Measurements from ENCODE around the gene TTLL7.
"Not testable (repeated sequence)": the region's sequence is repeated elsewhere in the genome, so short reads cannot be mapped to it uniquely, and the experiment has no call there.

Gene TTLL7

GRCh38 chr1:83923553-83923952 lies 75.4 kb downstream of the TTLL7 start:
- H3K27ac Mint-ChIP-seq = no peak overlapping the region
- H3K9me3 Mint-ChIP-seq = no peaks in the 10 kb centered on the region
- H3K4me1 Mint-ChIP-seq = no peaks in the 10 kb centered on the region
- H3K4me3 Mint-ChIP-seq = no peak overlapping the region
- H3K27me3 Mint-ChIP-seq = peaks cover 8% of the 10 kb centered on the region
- H3K36me3 Mint-ChIP-seq = no peaks in the 10 kb centered on the region

GRCh38 chr1:83922431-83922830 lies 76.5 kb downstream of the TTLL7 start:
- Mint-ChIP-seq H3K27ac (no peak overlapping the region), H3K4me1 (no peaks in the 10 kb centered on the region), H3K27me3 (peaks cover 8% of the 10 kb centered on the region), H3K36me3 (no peaks in the 10 kb centered on the region), H3K4me3 (no peak overlapping the region), H3K9me3 (no peaks in the 10 kb centered on the region)

- no peaks in the 10 kb centered on the region for H3K4me1 Mint-ChIP-seq
- peaks cover 8% of the 10 kb centered on the region for H3K27me3 Mint-ChIP-seq
- H3K9me3 Mint-ChIP-seq = no peaks in the 10 kb centered on the region
- H3K4me3 Mint-ChIP-seq = no peak overlapping the region
- H3K27ac Mint-ChIP-seq = no peak overlapping the region
- H3K36me3 Mint-ChIP-seq = no peaks in the 10 kb centered on the region
Observed at GRCh38 chr1:83920320-83920719, 78.6 kb downstream of the TTLL7 start.

GRCh38 chr1:83919872-83920271 lies 79.1 kb downstream of the TTLL7 start:
- peaks cover under 1% of the 10 kb centered on the region for H3K36me3 Mint-ChIP-seq
- no peak overlapping the region for H3K27ac Mint-ChIP-seq

GRCh38 chr1:83918688-83919285 lies 80.1 kb downstream of the TTLL7 start:
- no peak overlapping the region for H3K27ac Mint-ChIP-seq
- peaks cover 6% of the 10 kb centered on the region for H3K9me3 Mint-ChIP-seq
- no peaks in the 10 kb centered on the region for H3K4me1 Mint-ChIP-seq
- peaks cover 18% of the 10 kb centered on the region for H3K27me3 Mint-ChIP-seq
- H3K4me3 Mint-ChIP-seq = no peak overlapping the region
- peaks cover 5% of the 10 kb centered on the region for H3K36me3 Mint-ChIP-seq

More at GRCh38 chr1:83919872-83920271, 79.1 kb downstream of the TTLL7 start:
- H3K27me3 Mint-ChIP-seq = peaks cover 11% of the 10 kb centered on the region
- H3K4me1 Mint-ChIP-seq = no peaks in the 10 kb centered on the region
- peaks cover 2% of the 10 kb centered on the region for H3K9me3 Mint-ChIP-seq
- no peak overlapping the region for H3K4me3 Mint-ChIP-seq

- H3K36me3 Mint-ChIP-seq = peaks cover 5% of the 10 kb centered on the region
- H3K9me3 Mint-ChIP-seq = peaks cover 6% of the 10 kb centered on the region
- H3K4me3 Mint-ChIP-seq = no peak overlapping the region
- no peaks in the 10 kb centered on the region for H3K4me1 Mint-ChIP-seq
- H3K27me3 Mint-ChIP-seq = peaks cover 16% of the 10 kb centered on the region
- H3K27ac Mint-ChIP-seq = no peak overlapping the region
Observed at GRCh38 chr1:83917959-83918358, 81.0 kb downstream of the TTLL7 start.

GRCh38 chr1:83916094-83916493 lies 82.8 kb downstream of the TTLL7 start:
- H3K27ac Mint-ChIP-seq, H3K4me1 Mint-ChIP-seq, H3K9me3 Mint-ChIP-seq, H3K4me3 Mint-ChIP-seq, H3K36me3 Mint-ChIP-seq: not testable (repeated sequence)
- peaks cover 19% of the 10 kb centered on the region for H3K27me3 Mint-ChIP-seq

- Mint-ChIP-seq H3K27me3 (peaks cover 20% of the 10 kb centered on the region), H3K4me1 (no peaks in the 10 kb centered on the region), H3K27ac (no peak overlapping the region), H3K4me3 (no peak overlapping the region), H3K36me3 (peaks cover 5% of the 10 kb centered on the region), H3K9me3 (peaks cover 6% of the 10 kb centered on the region)
Observed at GRCh38 chr1:83912876-83913275, 86.1 kb downstream of the TTLL7 start.

GRCh38 chr1:83910461-83910860 lies 88.5 kb downstream of the TTLL7 start:
- no peak overlapping the region for H3K27ac Mint-ChIP-seq
- peaks cover 26% of the 10 kb centered on the region for H3K27me3 Mint-ChIP-seq
- peaks cover 6% of the 10 kb centered on the region for H3K9me3 Mint-ChIP-seq
- H3K36me3 Mint-ChIP-seq = peaks cover 5% of the 10 kb centered on the region
- H3K4me1 Mint-ChIP-seq = no peaks in the 10 kb centered on the region
- H3K4me3 Mint-ChIP-seq = no peak overlapping the region

- Mint-ChIP-seq H3K36me3 (peaks cover 2% of the 10 kb centered on the region), H3K4me3 (no peak overlapping the region), H3K27me3 (peaks cover 22% of the 10 kb centered on the region), H3K4me1 (no peaks in the 10 kb centered on the region), H3K9me3 (peaks cover 2% of the 10 kb centered on the region), H3K27ac (no peak overlapping the region)
Observed at GRCh38 chr1:83909687-83910086, 89.2 kb downstream of the TTLL7 start.

GRCh38 chr1:83905315-83905907 lies 93.5 kb downstream of the TTLL7 start:
- Mint-ChIP-seq H3K4me1 (no peaks in the 10 kb centered on the region), H3K36me3 (no peaks in the 10 kb centered on the region), H3K4me3 (no peak overlapping the region), H3K27ac (no peak overlapping the region), H3K9me3 (no peaks in the 10 kb centered on the region), H3K27me3 (peaks cover 10% of the 10 kb centered on the region)

GRCh38 chr1:83901547-83902155 lies 97.3 kb downstream of the TTLL7 start:
- H3K9me3 Mint-ChIP-seq = no peaks in the 10 kb centered on the region
- H3K4me3 Mint-ChIP-seq = no peak overlapping the region
- no peaks in the 10 kb centered on the region for H3K4me1 Mint-ChIP-seq
- no peaks in the 10 kb centered on the region for H3K27me3 Mint-ChIP-seq
- no peak overlapping the region for H3K27ac Mint-ChIP-seq
- H3K36me3 Mint-ChIP-seq = no peaks in the 10 kb centered on the region

- Mint-ChIP-seq H3K36me3 (no peaks in the 10 kb centered on the region), H3K4me3 (no peak overlapping the region), H3K27ac (no peak overlapping the region), H3K9me3 (no peaks in the 10 kb centered on the region), H3K27me3 (peaks cover 4% of the 10 kb centered on the region), H3K4me1 (no peaks in the 10 kb centered on the region)
Observed at GRCh38 chr1:83900524-83900923, 98.4 kb downstream of the TTLL7 start.

- Mint-ChIP-seq H3K9me3 (no peaks in the 10 kb centered on the region), H3K4me3 (no peak overlapping the region), H3K27me3 (peaks cover 11% of the 10 kb centered on the region), H3K36me3 (no peaks in the 10 kb centered on the region), H3K4me1 (no peaks in the 10 kb centered on the region), H3K27ac (no peak overlapping the region)
Observed at GRCh38 chr1:83897516-83897915, 101.4 kb downstream of the TTLL7 start.

GRCh38 chr1:83896299-83896698 lies 102.6 kb downstream of the TTLL7 start:
- Mint-ChIP-seq H3K27ac (no peak overlapping the region), H3K27me3 (peaks cover 11% of the 10 kb centered on the region), H3K4me1 (no peaks in the 10 kb centered on the region), H3K4me3 (no peak overlapping the region), H3K9me3 (no peaks in the 10 kb centered on the region), H3K36me3 (no peaks in the 10 kb centered on the region)

- peaks cover 4% of the 10 kb centered on the region for H3K36me3 Mint-ChIP-seq
Observed at GRCh38 chr1:83889707-83890106, 109.2 kb downstream of the TTLL7 start.

More at GRCh38 chr1:83889707-83890106, 109.2 kb downstream of the TTLL7 start:
- Mint-ChIP-seq H3K27ac (no peak overlapping the region), H3K4me1 (no peaks in the 10 kb centered on the region), H3K27me3 (peaks cover 10% of the 10 kb centered on the region), H3K4me3 (no peak overlapping the region), H3K9me3 (peaks cover 10% of the 10 kb centered on the region)
